ENCODE results near the gene TSPAN17.

TSPAN17 gene

GRCh38 chr5:176629853-176630680 lies 17.2 kb upstream of the TSPAN17 start, which contains the start of the genes EIF4E1B and SNCB:
EIF4E1B (plus strand) TSS chr5:176630675; CDS start chr5:176642788, 12,113 bp downstream.
SNCB (minus strand) TSS chr5:176630534; CDS start chr5:176629654, 880 bp downstream.
- H3K4me3 ChIP-seq (IDR thresholded peaks at IDR 0.05; ENCODE audit: insufficient read depth, low read depth, low read length): no peak within 1 kb of the TSS
- no peaks in the 10 kb centered on the region for H4K20me1 ChIP-seq (ENCODE audit: insufficient read depth)
- TF ChIP-seq CTCF (conservative IDR thresholded peaks at IDR 0.05; ENCODE audit: low read depth, low read length): no peak
- H3K9ac ChIP-seq: no peak within 1 kb of the TSS
- peaks cover 3% of the 10 kb centered on the region; the same call in 1 of the 2 replicates for H3K27me3 ChIP-seq (ENCODE audit: insufficient read depth, low read depth)
- no peaks in the 10 kb centered on the region for H3K36me3 ChIP-seq (ENCODE audit: insufficient read depth)
- H2AFZ ChIP-seq (ENCODE audit: low read depth): no peak within 1 kb of the TSS
- H3K79me2 ChIP-seq (ENCODE audit: insufficient read depth, low read depth): no peaks in the 10 kb centered on the region
- no peak within 1 kb of the TSS for H3K4me2 ChIP-seq
- no peak within 1 kb of the TSS for H3K27ac ChIP-seq
- H3K4me1 ChIP-seq (ENCODE audit: low read depth, poor library complexity, severe bottlenecking): no peaks in the 10 kb centered on the region

GRCh38 chr5:176630681-176631222 lies 16.5 kb upstream of the TSPAN17 start:
- Histone ChIP-seq H3K9ac (no peak overlapping the region), H2AFZ (ENCODE audit: low read depth) (no peak overlapping the region), H3K79me2 (ENCODE audit: insufficient read depth, low read depth) (no peaks in the 10 kb centered on the region), H3K27ac (no peak overlapping the region), H4K20me1 (ENCODE audit: insufficient read depth) (no peaks in the 10 kb centered on the region), H3K4me1 (ENCODE audit: low read depth, poor library complexity, severe bottlenecking) (no peaks in the 10 kb centered on the region), H3K4me3 (IDR thresholded peaks at IDR 0.05; ENCODE audit: insufficient read depth, low read depth, low read length) (no peak overlapping the region), H3K4me2 (no peak overlapping the region), H3K27me3 (ENCODE audit: insufficient read depth, low read depth) (peaks cover 3% of the 10 kb centered on the region; the same call in 1 of the 2 replicates), H3K36me3 (ENCODE audit: insufficient read depth) (no peaks in the 10 kb centered on the region)
- TF ChIP-seq CTCF (conservative IDR thresholded peaks at IDR 0.05; ENCODE audit: low read depth, low read length): no peak

DNA sequence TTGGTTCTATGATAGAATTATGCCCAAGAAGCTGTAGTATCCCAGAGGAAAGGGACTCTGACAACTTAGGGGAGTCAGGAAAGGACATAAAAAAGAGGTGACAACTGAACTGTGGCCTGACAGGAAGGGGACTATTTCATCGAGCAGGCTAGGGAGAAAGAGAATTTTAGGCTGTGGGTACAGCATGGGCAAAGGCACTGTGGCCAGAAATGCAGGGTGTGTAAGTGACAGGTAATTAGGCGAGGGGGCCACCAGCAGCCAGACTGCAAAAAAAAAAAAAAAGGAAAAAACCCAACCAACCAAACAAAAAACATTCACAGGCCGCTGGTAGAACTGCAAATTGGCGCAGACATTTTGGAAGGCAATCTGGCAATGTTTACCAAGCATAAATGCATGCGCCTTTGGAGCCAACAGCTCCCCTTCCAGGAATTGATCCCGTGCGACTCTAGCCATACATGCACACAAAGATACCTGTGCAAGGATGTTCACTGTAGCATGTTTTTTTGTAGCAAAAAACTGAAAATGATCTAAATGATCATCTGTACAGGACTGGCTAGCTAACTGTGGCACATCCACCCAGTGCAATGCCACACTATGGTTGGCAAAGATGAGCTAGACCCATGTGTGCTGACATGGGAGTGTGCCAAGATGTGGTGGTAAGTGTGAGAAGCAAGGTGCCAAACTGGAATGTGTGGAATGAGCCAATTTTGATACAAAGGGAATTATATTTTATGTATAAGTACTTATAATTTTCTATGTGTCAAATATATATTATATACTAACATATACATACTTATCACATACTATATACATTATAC lies 15.7 kb upstream of the TSPAN17 start:
- H3K4me3 ChIP-seq (IDR thresholded peaks at IDR 0.05; ENCODE audit: insufficient read depth, low read depth, low read length): no peak overlapping the region
- no peak overlapping the region for H2AFZ ChIP-seq (ENCODE audit: low read depth)
- H4K20me1 ChIP-seq (ENCODE audit: insufficient read depth): no peaks in the 10 kb centered on the region
- H3K27ac ChIP-seq: no peak overlapping the region
- no peaks in the 10 kb centered on the region for H3K36me3 ChIP-seq (ENCODE audit: insufficient read depth)
- H3K4me1 ChIP-seq (ENCODE audit: low read depth, poor library complexity, severe bottlenecking): no peaks in the 10 kb centered on the region
- TF ChIP-seq CTCF (conservative IDR thresholded peaks at IDR 0.05; ENCODE audit: low read depth, low read length): no peak
- no peaks in the 10 kb centered on the region for H3K79me2 ChIP-seq (ENCODE audit: insufficient read depth, low read depth)
- H3K4me2 ChIP-seq: no peak overlapping the region
- H3K27me3 ChIP-seq (ENCODE audit: insufficient read depth, low read depth): peaks cover 3% of the 10 kb centered on the region; the same call in 1 of the 2 replicates
- H3K9ac ChIP-seq: no peak overlapping the region

DNA sequence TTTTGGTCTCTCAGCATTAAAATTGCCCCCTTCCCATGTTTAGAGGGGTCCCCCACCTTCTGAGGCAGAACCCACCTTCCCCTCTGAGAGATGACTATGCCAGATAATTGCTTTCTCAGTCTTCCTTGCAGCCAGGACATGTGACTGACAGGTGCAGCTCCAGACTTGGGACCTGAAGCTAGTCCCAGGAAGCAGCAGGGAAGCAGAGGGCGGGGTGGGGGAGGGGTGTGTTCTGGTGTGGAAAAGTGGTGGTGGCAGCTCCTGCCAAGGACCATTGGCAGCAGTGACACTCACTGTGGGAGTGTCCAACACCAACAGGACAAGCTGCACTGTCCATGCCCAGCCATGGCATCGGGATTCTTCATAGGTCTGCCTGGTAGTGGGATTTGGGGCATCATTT lies 14.5 kb upstream of the TSPAN17 start:
- peaks cover 3% of the 10 kb centered on the region; the same call in 1 of the 2 replicates for H3K27me3 ChIP-seq (ENCODE audit: insufficient read depth, low read depth)
- no peak for TF ChIP-seq CTCF (conservative IDR thresholded peaks at IDR 0.05; ENCODE audit: low read depth, low read length)
- H3K4me2 ChIP-seq: no peak overlapping the region
- no peak overlapping the region for H3K27ac ChIP-seq
- no peak overlapping the region for H2AFZ ChIP-seq (ENCODE audit: low read depth)
- no peaks in the 10 kb centered on the region for H4K20me1 ChIP-seq (ENCODE audit: insufficient read depth)
- no peak overlapping the region for H3K9ac ChIP-seq
- no peaks in the 10 kb centered on the region for H3K36me3 ChIP-seq (ENCODE audit: insufficient read depth)
- no peaks in the 10 kb centered on the region for H3K4me1 ChIP-seq (ENCODE audit: low read depth, poor library complexity, severe bottlenecking)
- H3K4me3 ChIP-seq (IDR thresholded peaks at IDR 0.05; ENCODE audit: insufficient read depth, low read depth, low read length): no peak overlapping the region
- no peaks in the 10 kb centered on the region for H3K79me2 ChIP-seq (ENCODE audit: insufficient read depth, low read depth)

Data from KMS-11 (cell line).